Measurements from ENCODE around the gene DBNL. TPM values are rescaled to one million over a fixed set of nuclear protein-coding genes. Genes with fewer than 3 reads are reported as not detected.
A peak's percentile ranks its signal among the peaks of the same experiment; 100 is the strongest.

The DBNL gene
- total RNA-seq, 2 donors from 2014 or later, result 31.4 to 66.2 TPM

GRCh38 chr7:44063894-44064651 lies 19.6 kb downstream of the DBNL start:
- Histone ChIP-seq H3K27ac (peak overlapping the region; percentile 86 to 89), H3K9me3 (no peaks in the 10 kb centered on the region), H3K36me3 (peaks cover 35% of the 10 kb centered on the region), H3K27me3 (no peaks in the 10 kb centered on the region), H3K4me3 (peak overlapping the region; percentile 55 to 63), H3K4me1 (peaks cover 0 to 76% of the 10 kb centered on the region in 2 donors)
- no peak for DNase-seq (ENCODE audit: low spot score)
- no peak for TF ChIP-seq CTCF (IDR thresholded peaks at IDR 0.05)

DNA sequence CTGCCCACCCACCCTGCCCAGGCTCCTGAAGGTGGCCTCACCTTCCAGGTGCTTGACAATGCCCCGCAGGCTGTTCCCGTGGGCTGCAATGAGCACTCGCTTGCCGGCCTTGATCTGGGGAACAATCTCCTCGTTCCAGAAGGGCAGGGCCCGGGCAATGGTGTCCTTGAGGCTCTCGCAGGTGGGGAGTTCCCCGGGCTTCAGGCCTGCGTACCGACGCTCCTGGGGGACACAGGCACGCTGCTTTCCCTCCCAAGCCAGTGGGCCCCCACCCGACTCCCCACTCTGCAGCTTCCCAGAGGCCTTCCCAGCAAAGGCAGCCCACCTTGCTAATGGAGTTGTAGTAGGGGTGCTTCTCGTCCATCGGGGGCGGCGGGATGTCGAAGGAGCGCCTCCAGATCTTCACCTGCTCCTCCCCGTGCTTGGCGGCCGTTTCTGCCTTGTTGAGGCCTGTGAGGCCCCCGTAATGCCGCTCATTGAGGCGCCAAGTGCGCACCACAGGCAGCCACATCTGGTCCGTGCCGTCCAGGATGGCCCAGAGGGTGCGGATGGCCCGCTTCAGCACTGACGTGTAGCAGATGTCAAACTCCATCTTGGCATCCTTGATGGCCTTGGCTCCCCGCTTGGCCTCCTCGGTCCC lies 20.4 kb downstream of the DBNL start:
- Histone ChIP-seq H3K9me3 (no peaks in the 10 kb centered on the region), H3K27me3 (no peaks in the 10 kb centered on the region), H3K4me1 (peaks cover 0 to 76% of the 10 kb centered on the region in 2 donors), H3K36me3 (peaks cover 26% of the 10 kb centered on the region), H3K4me3 (peak overlapping the region; percentile 55 to 63), H3K27ac (peak overlapping the region; percentile 86 to 89)
- TF ChIP-seq CTCF (IDR thresholded peaks at IDR 0.05), result no peak
- DNase-seq (ENCODE audit: low spot score), result no peak

- H3K9me3 ChIP-seq, result no peaks in the 10 kb centered on the region
- H3K36me3 ChIP-seq, result peaks cover 20% of the 10 kb centered on the region
- no peaks in the 10 kb centered on the region for H3K27me3 ChIP-seq
- peak within 1 kb of the TSS; percentile 55 to 63 for H3K4me3 ChIP-seq
- DNase-seq (ENCODE audit: low spot score), result peak; percentile 81
- H3K27ac ChIP-seq, result peak within 1 kb of the TSS; percentile 86 to 89
- no peak for TF ChIP-seq CTCF (IDR thresholded peaks at IDR 0.05)
- peaks cover 0 to 75% of the 10 kb centered on the region in 2 donors for H3K4me1 ChIP-seq
These were observed 21.1 kb downstream of the DBNL start, which contains the start of gene PGAM2 for GRCh38 chr7:44065431-44066110. Gene PGAM2 (minus strand): TSS chr7:44065567. CDS start chr7:44065529, 38 bp downstream.

- no peak for DNase-seq (ENCODE audit: low spot score)
- no peak for TF ChIP-seq CTCF (IDR thresholded peaks at IDR 0.05)
- Histone ChIP-seq H3K4me3 (no peak overlapping the region), H3K4me1 (peaks cover 0 to 69% of the 10 kb centered on the region in 2 donors), H3K27me3 (no peaks in the 10 kb centered on the region), H3K9me3 (no peaks in the 10 kb centered on the region), H3K27ac (peak overlapping the region; percentile 86 to 89), H3K36me3 (peaks cover 15% of the 10 kb centered on the region)
These were observed 21.6 kb downstream of the DBNL start for GRCh38 chr7:44066111-44066460.

GRCh38 chr7:44066494-44067063 lies 22.1 kb downstream of the DBNL start:
- H3K9me3 ChIP-seq, result no peaks in the 10 kb centered on the region
- H3K27me3 ChIP-seq, result no peaks in the 10 kb centered on the region
- H3K27ac ChIP-seq, result peak overlapping the region; percentile 86 to 89
- TF ChIP-seq CTCF (IDR thresholded peaks at IDR 0.05), result no peak
- H3K4me1 ChIP-seq, result peaks cover 0 to 69% of the 10 kb centered on the region in 2 donors
- no peak for DNase-seq (ENCODE audit: low spot score)
- H3K4me3 ChIP-seq, result no peak overlapping the region
- H3K36me3 ChIP-seq, result peaks cover 10% of the 10 kb centered on the region

Measured in right atrium auricular region (tissue), 2 donors.